Neural progenitor cell (in vitro differentiated cells): ENCODE data around the gene NLRP9. TPM values are rescaled to one million over a fixed set of nuclear protein-coding genes. Genes with fewer than 3 reads are reported as not detected.

Experiments
- DNase-seq: peaks from one replicate; pipeline ENCODE4 v3.0.0-alpha.2; 2016; ENCODE audit warnings: low spot score
- H2AFZ ChIP-seq: fragments of 200-600 bp; sonication (generic); replicated peaks from 2 replicates; pipeline ENCODE4 v1.6.1; 2016; ENCODE audit warnings: antibody characterized with exemption
- H3F3A ChIP-seq: fragments of 200-600 bp; sonication (generic); 2 replicates; pipeline ENCODE4 v1.6.1; 2016; ENCODE audit warnings: antibody characterized with exemption, low read depth
- H3K27ac ChIP-seq: fragments of 200-600 bp; sonication (generic); 2 replicates; pipeline ENCODE4 v1.5.1; 2016; ENCODE audit warnings: mild to moderate bottlenecking
- H3K27me3 ChIP-seq: fragments of 200-600 bp; sonication (generic); 2 replicates; pipeline ENCODE4 v1.6.1; 2016; ENCODE audit warnings: mild to moderate bottlenecking, moderate library complexity
- H3K36me3 ChIP-seq: fragments of 200-600 bp; sonication (generic); 2 replicates; pipeline ENCODE4 v1.5.1; 2016
- H3K4me1 ChIP-seq: fragments of 200-600 bp; sonication (generic); 2 replicates; pipeline ENCODE4 v1.6.1; 2016; ENCODE audit warnings: mixed run types
- H3K4me2 ChIP-seq: fragments of 200-600 bp; sonication (generic); 2 replicates; pipeline ENCODE4 v1.6.1; 2016
- H3K4me3 ChIP-seq: fragments of 200-600 bp; sonication (generic); 2 replicates; pipeline ENCODE4 v1.5.1; 2016
- H3K79me2 ChIP-seq: fragments of 200-600 bp; sonication (generic); 2 replicates; pipeline ENCODE4 v1.6.1; 2016; ENCODE audit warnings: low read depth
- H3K9ac ChIP-seq: fragments of 200-600 bp; sonication (generic); 2 replicates; pipeline ENCODE4 v1.6.1; 2016
- H3K9me3 ChIP-seq: fragments of 200-600 bp; sonication (generic); 2 replicates; pipeline ENCODE4 v1.5.1; 2016; ENCODE audit warnings: low read depth
- H4K20me1 ChIP-seq: fragments of 200-600 bp; sonication (generic); 2 replicates; pipeline ENCODE4 v1.6.1; 2016; ENCODE audit warnings: low read depth
- H3K27ac Mint-ChIP-seq: 3 replicates; pipeline ENCODE4 v1.8.0; 2021; ENCODE audit warnings: mixed read lengths
- H3K27me3 Mint-ChIP-seq: 2 replicates; pipeline ENCODE4 v1.8.0; 2022; ENCODE audit warnings: low read depth, mild to moderate bottlenecking, inconsistent platforms, moderate library complexity, mixed read lengths; ENCODE audit not compliant: insufficient read depth
- H3K36me3 Mint-ChIP-seq: 3 replicates; pipeline ENCODE4 v1.8.0; 2021; ENCODE audit warnings: mixed read lengths
- H3K4me1 Mint-ChIP-seq: 3 replicates; pipeline ENCODE4 v1.8.0; 2021; ENCODE audit warnings: mixed read lengths
- H3K4me3 Mint-ChIP-seq: 3 replicates; pipeline ENCODE4 v1.8.0; 2021; ENCODE audit warnings: mild to moderate bottlenecking, moderate library complexity, mixed read lengths
- H3K9me3 Mint-ChIP-seq: 3 replicates; pipeline ENCODE4 v1.8.0; 2020; ENCODE audit warnings: mixed read lengths
- EZH2 ChIP-seq: fragments of 200-600 bp; sonication (generic); IDR thresholded peaks from 2 replicates; pipeline ENCODE4 v1.6.1; 2017; ENCODE audit warnings: antibody characterized with exemption, mild to moderate bottlenecking, moderate library complexity
- EZH2phosphoT487 ChIP-seq: fragments of 200-600 bp; sonication (generic); IDR thresholded peaks from 2 replicates; pipeline ENCODE4 v1.6.1; 2017; ENCODE audit warnings: antibody characterized with exemption
- total RNA-seq: library from RNA; depleted of rRNA; stranded (reverse); fragments of >200 nt; gene quantifications from 2 replicates; pipeline ENCODE4 v1.2.3, GENCODE V29; 2015; ENCODE audit warnings: low replicate concordance
- TF ChIP-seq, protein P1 (sequence below): fragments of 200-600 bp; sonication (generic); IDR thresholded peaks from 2 replicates; pipeline ENCODE4 v1.5.1; 2017; ENCODE audit warnings: antibody characterized with exemption, mild to moderate bottlenecking

The NLRP9 gene
- total RNA-seq, 1 donor from 2014 or later, result not detected

DNA sequence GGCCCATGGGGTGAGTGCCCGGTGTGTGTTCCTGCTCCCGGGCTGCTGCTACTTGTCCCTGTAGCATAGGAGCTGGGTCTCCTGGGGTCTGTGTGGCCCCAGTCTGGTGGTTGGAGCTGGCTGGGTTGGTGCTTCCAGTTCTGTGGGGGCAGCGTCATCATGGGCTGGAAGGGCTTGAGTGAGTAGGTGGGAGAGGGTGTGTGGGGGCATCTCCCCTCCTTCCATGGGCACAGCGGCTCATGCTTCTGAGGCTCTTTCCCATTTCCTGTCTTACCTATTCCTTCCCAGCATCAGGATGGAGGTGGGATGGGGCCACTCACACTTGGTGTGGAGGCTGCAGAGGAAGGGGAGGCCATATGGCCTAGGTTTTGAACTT, 71.2 kb downstream of the NLRP9 start:
- no peaks in the 10 kb centered on the region for H3K36me3 ChIP-seq
- H2AFZ ChIP-seq, result no peak overlapping the region
- peaks cover 90% of the 10 kb centered on the region for H4K20me1 ChIP-seq
- no peak overlapping the region for H3K4me3 ChIP-seq
- H3K4me1 Mint-ChIP-seq, result peaks cover 9% of the 10 kb centered on the region
- H3K27ac Mint-ChIP-seq, result no peak overlapping the region
- no peak overlapping the region for H3K9ac ChIP-seq
- no peaks in the 10 kb centered on the region for H3K9me3 ChIP-seq
- H3K79me2 ChIP-seq, result peaks cover 91% of the 10 kb centered on the region
- no peak overlapping the region for H3K4me3 Mint-ChIP-seq
- peaks cover 27% of the 10 kb centered on the region for H3K36me3 Mint-ChIP-seq
- TF ChIP-seq EZH2, result no peak
- no peak for TF ChIP-seq EZH2phosphoT487
- TF ChIP-seq, protein P1, sequence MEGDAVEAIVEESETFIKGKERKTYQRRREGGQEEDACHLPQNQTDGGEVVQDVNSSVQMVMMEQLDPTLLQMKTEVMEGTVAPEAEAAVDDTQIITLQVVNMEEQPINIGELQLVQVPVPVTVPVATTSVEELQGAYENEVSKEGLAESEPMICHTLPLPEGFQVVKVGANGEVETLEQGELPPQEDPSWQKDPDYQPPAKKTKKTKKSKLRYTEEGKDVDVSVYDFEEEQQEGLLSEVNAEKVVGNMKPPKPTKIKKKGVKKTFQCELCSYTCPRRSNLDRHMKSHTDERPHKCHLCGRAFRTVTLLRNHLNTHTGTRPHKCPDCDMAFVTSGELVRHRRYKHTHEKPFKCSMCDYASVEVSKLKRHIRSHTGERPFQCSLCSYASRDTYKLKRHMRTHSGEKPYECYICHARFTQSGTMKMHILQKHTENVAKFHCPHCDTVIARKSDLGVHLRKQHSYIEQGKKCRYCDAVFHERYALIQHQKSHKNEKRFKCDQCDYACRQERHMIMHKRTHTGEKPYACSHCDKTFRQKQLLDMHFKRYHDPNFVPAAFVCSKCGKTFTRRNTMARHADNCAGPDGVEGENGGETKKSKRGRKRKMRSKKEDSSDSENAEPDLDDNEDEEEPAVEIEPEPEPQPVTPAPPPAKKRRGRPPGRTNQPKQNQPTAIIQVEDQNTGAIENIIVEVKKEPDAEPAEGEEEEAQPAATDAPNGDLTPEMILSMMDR, result no peak
- no peak overlapping the region for H3K4me2 ChIP-seq
- H3K4me1 ChIP-seq, result no peaks in the 10 kb centered on the region
- no peak for DNase-seq
- peaks cover 8% of the 10 kb centered on the region for H3K27me3 Mint-ChIP-seq
- no peaks in the 10 kb centered on the region for H3K9me3 Mint-ChIP-seq
- H3F3A ChIP-seq, result peaks cover 19% of the 10 kb centered on the region
- H3K27ac ChIP-seq, result no peak overlapping the region
- H3K27me3 ChIP-seq, result no peaks in the 10 kb centered on the region

DNA sequence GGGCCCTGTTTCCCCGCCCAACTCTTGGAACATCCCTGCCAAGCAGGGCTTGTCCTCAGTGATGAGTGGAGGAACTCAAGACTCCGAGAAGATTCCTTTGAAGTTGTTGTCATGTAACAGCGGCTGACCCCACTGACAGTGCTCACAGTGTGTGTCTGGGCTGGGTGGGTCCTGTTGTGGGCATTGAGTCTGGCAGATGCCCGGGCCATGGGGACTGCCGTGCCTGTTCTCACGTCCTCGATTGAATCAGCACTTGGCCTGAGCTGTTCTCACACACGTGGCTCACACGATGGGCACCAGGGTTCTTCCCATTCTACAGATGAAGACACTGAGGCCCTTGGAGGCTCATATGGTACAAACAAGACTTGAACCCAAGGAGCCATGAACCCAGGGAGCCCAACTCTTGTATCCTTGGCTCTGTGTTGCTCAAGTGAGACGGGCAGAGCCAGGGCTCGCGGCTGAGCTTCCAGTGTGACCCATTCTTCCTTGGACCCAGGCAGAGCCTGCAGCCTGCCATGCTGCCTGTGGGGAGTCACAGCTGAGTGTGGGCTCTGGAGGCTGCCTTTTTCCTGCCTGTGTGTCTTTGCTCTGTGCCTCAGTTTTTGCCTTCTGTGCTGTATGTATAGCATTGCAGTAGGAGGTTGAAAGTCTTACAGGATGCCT, 71.7 kb downstream of the NLRP9 start:
- DNase-seq, result no peak
- H2AFZ ChIP-seq, result no peak overlapping the region
- no peak for TF ChIP-seq EZH2phosphoT487
- TF ChIP-seq EZH2, result no peak
- TF ChIP-seq, protein P1, result no peak
- peaks cover 7% of the 10 kb centered on the region for H3K4me1 Mint-ChIP-seq
- peaks cover 32% of the 10 kb centered on the region for H3K36me3 Mint-ChIP-seq
- no peak overlapping the region for H3K4me2 ChIP-seq
- no peak overlapping the region for H3K9ac ChIP-seq
- H4K20me1 ChIP-seq, result peaks cover 90% of the 10 kb centered on the region
- H3K36me3 ChIP-seq, result no peaks in the 10 kb centered on the region
- H3K4me3 Mint-ChIP-seq, result no peak overlapping the region
- H3K27me3 ChIP-seq, result no peaks in the 10 kb centered on the region
- no peaks in the 10 kb centered on the region for H3K9me3 Mint-ChIP-seq
- peaks cover 18% of the 10 kb centered on the region for H3F3A ChIP-seq
- no peak overlapping the region for H3K27ac Mint-ChIP-seq
- H3K27ac ChIP-seq, result no peak overlapping the region
- peaks cover 91% of the 10 kb centered on the region for H3K79me2 ChIP-seq
- H3K4me1 ChIP-seq, result no peaks in the 10 kb centered on the region
- H3K4me3 ChIP-seq, result no peak overlapping the region
- no peaks in the 10 kb centered on the region for H3K9me3 ChIP-seq
- H3K27me3 Mint-ChIP-seq, result peaks cover 8% of the 10 kb centered on the region

DNA sequence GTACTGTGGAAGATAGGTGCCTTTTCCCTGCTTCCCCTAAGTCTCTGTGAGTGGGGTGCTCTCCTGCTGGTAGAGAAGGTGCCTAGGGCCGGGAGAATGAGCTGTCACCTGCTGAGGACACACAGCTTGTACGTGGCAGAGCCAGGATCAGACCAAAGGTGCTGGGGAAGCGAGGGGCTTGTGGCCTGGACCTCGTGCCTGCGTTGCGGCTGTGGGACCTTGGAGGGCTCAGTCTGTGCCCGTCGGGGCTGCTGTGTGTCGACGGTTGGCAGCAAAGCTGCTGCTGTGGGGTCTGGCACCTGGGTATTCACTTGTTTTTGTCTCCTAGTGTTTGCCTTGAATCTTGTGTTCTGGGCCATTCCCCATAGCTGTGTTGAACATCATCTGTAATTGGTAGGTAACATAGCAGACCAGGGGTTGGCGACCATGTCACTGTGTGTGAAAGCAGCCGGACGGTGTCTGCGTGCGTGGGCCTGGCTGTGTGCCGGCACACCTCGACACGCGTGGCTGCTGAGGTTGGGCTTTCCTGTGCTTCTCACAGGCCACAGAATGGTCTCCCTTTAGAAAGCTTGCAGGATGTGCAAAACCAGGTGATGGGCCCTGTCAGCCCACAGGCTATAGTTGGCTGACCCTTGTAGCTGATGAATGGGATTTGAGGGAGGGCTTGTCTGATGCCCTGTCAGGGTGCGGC, 74.2 kb downstream of the NLRP9 start:
- no peak overlapping the region for H3K27ac Mint-ChIP-seq
- no peak for DNase-seq
- peaks cover 90% of the 10 kb centered on the region for H4K20me1 ChIP-seq
- no peaks in the 10 kb centered on the region for H3K9me3 Mint-ChIP-seq
- H3K4me1 ChIP-seq, result no peaks in the 10 kb centered on the region
- no peak overlapping the region for H3K4me3 ChIP-seq
- H3K4me3 Mint-ChIP-seq, result no peak overlapping the region
- H3K4me1 Mint-ChIP-seq, result peaks cover 6% of the 10 kb centered on the region
- H3K27me3 Mint-ChIP-seq, result no peaks in the 10 kb centered on the region
- no peak overlapping the region for H2AFZ ChIP-seq
- peaks cover 94% of the 10 kb centered on the region for H3K79me2 ChIP-seq
- no peaks in the 10 kb centered on the region for H3K27me3 ChIP-seq
- H3K36me3 ChIP-seq, result no peaks in the 10 kb centered on the region
- TF ChIP-seq EZH2 (no peak), EZH2phosphoT487 (no peak)
- TF ChIP-seq, protein P1, result no peak
- no peaks in the 10 kb centered on the region for H3F3A ChIP-seq
- H3K27ac ChIP-seq, result no peak overlapping the region
- H3K9me3 ChIP-seq, result no peaks in the 10 kb centered on the region
- H3K9ac ChIP-seq, result no peak overlapping the region
- H3K4me2 ChIP-seq, result no peak overlapping the region
- H3K36me3 Mint-ChIP-seq, result peaks cover 28% of the 10 kb centered on the region
